ENCODE data around the gene ADAMTSL1.

ADAMTSL1 gene

DNA sequence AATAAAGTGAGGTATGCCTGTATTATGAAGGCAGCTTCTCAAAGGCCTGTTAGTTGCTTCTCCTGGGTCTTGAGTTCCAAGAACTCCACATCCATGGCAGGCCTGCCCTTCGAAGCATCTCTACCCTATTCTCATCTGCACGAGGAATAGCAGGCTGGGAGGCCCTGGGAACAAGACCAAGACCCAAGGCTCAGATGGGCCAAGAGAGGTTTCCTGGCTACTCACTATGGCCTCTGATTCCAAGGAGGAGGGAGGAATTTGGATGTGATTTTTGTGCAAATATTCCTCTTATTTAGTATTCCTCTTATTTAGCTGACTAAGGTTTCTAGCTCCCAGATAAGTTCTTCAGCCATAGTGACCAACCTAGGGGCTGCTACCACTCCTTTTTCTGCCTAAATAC lies 407.8 kb downstream of the ADAMTSL1 start:
- DNase-seq, result no peak

- DNase-seq, result no peak
Measured at GRCh38 chr9:18887546-18887945, 413.6 kb downstream of the ADAMTSL1 start.

DNA sequence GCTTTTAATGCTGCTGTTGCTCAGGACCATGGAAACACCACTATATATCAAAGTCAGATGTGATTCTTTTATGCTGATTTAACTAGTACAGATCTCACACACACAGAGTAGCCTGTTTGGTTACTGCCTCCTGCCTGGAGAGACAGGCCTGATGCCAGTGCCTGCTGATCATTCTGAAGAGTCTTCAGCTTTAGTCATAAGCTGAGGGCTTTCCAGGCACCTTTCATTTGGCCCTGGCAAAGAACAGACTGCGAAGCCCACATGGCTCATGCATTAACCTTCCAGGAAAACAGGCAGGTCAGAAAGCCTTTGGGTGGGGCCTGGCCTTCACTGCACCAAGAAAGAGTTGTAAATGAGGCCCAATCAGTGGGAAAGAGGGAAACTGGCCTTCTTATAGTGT lies 414.3 kb downstream of the ADAMTSL1 start:
- no peak for DNase-seq

- no peak for DNase-seq
Measured at GRCh38 chr9:18889550-18889949, 415.6 kb downstream of the ADAMTSL1 start.

DNA sequence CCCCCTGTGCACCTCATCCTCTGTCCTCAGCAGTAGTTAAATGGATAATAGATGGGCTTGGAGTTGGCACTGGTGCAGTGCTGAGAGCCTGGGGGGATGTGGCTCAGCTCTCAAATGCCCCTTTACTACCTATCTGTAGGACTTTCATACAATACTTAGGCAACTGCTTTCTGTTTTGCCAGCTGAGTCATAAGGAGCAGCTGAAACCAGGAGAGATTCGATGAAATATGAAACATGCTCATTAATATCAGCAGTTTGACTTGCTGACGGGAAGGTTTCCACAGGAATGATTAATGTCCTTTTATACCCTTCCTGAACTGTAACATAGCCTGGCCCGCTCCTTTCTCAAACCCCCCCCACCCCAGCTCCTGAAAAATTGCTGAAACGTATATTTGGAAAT lies 416.4 kb downstream of the ADAMTSL1 start:
- DNase-seq, result no peak

- DNase-seq, result no peak
Measured at GRCh38 chr9:18891946-18892670, 418.2 kb downstream of the ADAMTSL1 start.

DNA sequence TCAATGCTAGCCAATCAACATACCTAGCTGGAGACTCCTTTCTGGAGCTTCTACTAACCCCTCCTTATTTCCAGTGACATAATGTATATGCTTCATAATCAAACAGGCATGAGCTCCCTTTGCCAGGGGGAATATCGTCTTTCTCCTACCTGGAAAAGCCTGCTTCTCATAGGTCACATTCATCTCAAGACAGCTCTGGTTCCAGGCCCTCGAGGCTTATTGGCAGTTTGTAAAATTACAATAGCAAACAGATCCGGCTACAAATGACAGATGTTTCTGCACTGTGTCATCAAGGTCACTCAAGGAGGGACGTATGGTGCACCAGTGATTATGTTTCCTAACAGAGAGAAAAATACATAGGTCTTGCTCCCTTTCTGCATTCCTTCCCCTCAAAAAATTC lies 419.1 kb downstream of the ADAMTSL1 start:
- DNase-seq, result no peak

DNA sequence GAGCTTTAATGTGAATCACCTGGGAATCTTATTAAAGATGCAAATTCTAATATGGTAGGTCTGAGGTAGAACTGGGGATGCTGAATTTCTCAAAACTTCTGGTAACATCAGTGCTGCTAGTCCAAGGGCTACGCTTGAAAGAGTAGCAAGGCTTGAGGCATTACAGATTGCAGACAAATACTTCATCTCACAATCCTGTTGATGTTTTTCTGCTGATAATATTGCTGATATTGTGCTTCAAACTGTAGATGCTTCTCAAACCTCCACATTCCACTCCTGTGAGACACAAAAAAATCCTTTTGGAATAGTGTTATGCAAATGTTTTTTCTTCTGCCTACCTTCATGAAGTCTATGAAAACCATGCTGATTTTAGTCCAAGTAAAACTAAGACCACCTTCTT lies 419.5 kb downstream of the ADAMTSL1 start:
- no peak for DNase-seq

DNA sequence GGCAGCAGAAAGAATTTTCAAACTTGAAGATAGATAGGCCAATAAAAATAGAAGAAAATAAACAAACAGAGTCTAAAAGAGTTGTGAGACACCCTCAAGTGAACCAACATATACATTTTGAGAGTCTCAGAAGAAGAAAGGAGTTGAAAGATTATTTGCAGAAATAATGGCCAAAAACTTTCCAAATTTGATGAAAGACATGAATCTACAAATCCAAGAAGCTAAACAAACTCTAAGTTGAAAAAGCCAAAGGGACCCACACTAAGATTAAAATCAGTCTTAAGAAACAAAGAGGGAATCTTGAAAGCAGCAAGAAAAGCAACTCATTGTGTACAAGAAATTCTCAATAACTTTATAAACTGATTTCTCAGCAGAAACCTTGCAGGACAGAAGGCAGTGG lies 422.1 kb downstream of the ADAMTSL1 start:
- no peak for DNase-seq

- DNase-seq, result no peak
Measured at GRCh38 chr9:18896531-18897179, 422.7 kb downstream of the ADAMTSL1 start.

GRCh38 chr9:18903450-18903849 lies 429.5 kb downstream of the ADAMTSL1 start:
- DNase-seq, result no peak

- DNase-seq, result no peak
Measured at GRCh38 chr9:18905028-18905882, 431.3 kb downstream of the ADAMTSL1 start.

DNA sequence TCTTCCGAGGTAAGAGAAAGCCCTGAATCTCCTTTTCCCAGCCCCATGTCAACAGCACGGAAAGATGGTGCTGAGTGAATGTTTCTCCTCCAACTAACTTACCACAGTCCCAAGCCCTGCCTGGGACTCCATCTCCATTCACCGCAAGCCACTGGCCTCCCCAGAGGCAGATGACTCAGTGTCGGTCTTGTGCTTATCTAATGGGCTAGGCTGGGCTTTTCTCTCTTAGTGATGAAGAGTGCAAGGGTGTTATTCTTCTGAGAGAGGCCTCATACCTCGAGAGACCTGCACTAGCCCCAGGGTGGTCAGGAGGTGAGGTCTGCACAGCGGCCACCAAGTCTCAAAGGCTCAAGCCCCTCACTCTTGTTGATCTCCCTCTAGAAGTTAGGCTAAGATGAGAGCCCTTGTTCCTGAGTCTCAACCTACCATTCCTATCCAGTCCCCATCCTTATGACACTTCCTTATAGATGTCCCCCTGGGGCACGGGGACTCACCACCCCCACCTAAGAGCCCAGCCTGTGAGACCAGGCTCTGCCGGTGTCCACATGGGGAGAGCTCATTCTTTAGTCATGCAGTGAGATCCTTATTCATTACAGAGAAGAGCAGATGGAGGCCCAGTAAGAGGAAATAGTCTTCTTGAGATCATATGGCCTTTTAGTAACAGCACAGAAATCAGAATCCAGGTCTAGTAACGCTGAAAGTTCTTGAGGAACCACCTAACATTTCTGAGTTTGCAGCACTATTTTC lies 432.1 kb downstream of the ADAMTSL1 start:
- no peak for DNase-seq

DNA sequence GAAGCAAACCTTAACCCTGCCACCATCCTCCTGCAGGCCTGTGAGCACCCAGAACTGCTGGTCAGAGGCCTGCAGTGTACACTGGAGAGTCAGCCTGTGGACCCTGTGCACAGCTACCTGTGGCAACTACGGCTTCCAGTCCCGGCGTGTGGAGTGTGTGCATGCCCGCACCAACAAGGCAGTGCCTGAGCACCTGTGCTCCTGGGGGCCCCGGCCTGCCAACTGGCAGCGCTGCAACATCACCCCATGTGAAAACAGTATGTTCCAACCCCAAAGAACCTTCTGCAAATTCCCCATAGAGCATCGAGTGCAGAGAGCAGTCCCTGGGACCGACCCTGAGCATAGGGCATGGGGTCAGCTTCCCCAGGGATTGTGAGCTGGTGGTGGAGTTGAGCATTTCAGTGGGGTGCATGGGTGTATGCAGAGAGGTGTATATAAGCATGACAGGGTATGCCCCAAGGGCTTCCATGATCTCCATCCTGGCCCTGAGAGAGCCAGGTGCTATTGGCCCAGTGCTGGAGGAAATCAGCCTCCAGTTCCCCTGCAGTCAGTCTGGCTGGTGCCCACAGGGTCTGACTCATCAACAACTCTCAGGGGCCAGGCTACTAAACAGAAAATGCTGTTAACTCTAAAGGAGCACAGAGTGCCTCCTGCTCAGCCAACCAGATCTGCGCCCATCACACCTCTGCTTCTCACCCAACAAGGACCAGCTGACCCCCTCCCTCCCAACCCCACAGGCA lies 432.9 kb downstream of the ADAMTSL1 start:
- DNase-seq, result no peak

DNA sequence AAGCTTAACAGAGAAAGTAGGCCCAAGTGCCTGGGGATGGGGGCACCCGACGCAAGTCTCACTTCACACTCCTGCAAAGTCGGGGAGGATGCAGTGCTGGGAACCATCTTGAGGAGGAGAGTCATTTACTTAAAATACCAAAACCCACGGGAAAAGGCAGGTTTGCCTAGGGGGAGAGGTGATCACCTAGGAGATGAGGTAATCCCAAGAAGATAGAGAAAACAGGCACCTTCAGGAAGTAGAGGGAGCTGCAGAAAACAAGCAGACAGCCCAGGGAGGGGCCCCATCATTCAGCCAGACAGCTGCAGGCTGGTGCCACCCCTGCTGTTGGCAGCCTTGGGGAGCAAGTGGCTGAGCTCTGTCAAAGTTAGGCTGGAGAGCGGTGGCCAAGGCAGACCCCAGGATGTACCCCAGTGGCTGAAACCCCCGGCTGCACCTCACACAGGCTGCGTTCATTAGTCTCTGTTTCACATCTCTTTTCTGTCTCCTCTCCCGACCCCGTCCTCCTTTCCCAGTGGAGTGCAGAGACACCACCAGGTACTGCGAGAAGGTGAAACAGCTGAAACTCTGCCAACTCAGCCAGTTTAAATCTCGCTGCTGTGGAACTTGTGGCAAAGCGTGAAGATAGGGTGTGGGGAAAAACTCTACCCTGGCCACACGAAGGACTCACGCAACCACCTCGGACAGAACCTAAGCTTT lies 434.1 kb downstream of the ADAMTSL1 start:
- DNase-seq, result no peak

- no peak for DNase-seq
Measured at GRCh38 chr9:18909140-18910018, 435.4 kb downstream of the ADAMTSL1 start.

GRCh38 chr9:18910435-18910834 lies 436.5 kb downstream of the ADAMTSL1 start:
- DNase-seq, result no peak

DNA sequence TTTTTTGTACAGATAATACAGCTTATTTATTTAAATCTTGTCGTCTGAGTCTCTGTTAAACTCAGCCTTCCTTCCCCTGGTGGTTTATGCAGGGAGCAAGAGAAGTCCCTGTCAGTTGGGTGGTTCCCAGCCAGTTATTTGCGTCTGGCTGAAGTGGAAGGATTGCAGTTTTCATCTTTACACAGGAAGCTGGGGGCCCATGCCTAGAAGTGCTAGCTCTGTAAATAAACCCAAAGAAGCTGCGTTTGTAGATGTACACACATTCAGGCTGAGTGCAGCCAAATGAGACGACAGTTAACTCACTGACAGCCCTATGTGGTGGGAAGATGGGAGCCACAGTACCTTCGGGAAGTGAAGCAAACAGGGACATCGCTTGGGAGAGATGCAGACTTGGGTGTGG lies 437.0 kb downstream of the ADAMTSL1 start:
- no peak for DNase-seq

GRCh38 chr9:18911714-18912342 lies 437.9 kb downstream of the ADAMTSL1 start:
- DNase-seq, result no peak

Measured in activated CD8-positive, alpha-beta memory T cell treated with anti-CD3 and anti-CD28 coated beads, Interleukin-2, amount 50 U/mL, for 48 hours (primary cell).